GM18520 (cell line): ENCODE results near the gene CDK14.

Experiments
- ATAC-seq: cut with Tn5 transposase; IDR thresholded peaks from one replicate; pipeline ENCODE4 v1.9.1; 2021; ENCODE audit not compliant: unreplicated experiment

The CDK14 gene

GRCh38 chr7:90984692-90985091 is 388.6 kb downstream of the CDK14 start:
- no peak for ATAC-seq

- no peak for ATAC-seq
Measured at GRCh38 chr7:90988516-90988915, 392.4 kb downstream of the CDK14 start.

- ATAC-seq, result no peak
Measured at GRCh38 chr7:90988996-90989765, 393.1 kb downstream of the CDK14 start.

GRCh38 chr7:90994121-90994520 is 398.0 kb downstream of the CDK14 start:
- no peak for ATAC-seq

- ATAC-seq, result no peak
Measured at GRCh38 chr7:90994601-90995000, 398.5 kb downstream of the CDK14 start.

- no peak for ATAC-seq
Measured at GRCh38 chr7:90995996-90996395, 399.9 kb downstream of the CDK14 start.

GRCh38 chr7:90999989-91000979 is 404.2 kb downstream of the CDK14 start:
- no peak for ATAC-seq

GRCh38 chr7:91005024-91005423 is 408.9 kb downstream of the CDK14 start:
- no peak for ATAC-seq

- ATAC-seq, result no peak
Measured at GRCh38 chr7:91005841-91006240, 409.7 kb downstream of the CDK14 start.

- no peak for ATAC-seq
Measured at GRCh38 chr7:91007371-91007770, 411.2 kb downstream of the CDK14 start.

- ATAC-seq, result no peak
Measured at GRCh38 chr7:91013078-91013477, 417.0 kb downstream of the CDK14 start.

GRCh38 chr7:91019686-91020385 is 423.7 kb downstream of the CDK14 start:
- no peak for ATAC-seq

- ATAC-seq, result no peak
Measured at GRCh38 chr7:91020636-91021385, 424.7 kb downstream of the CDK14 start.

GRCh38 chr7:91021956-91022355 is 425.8 kb downstream of the CDK14 start:
- ATAC-seq, result no peak

- no peak for ATAC-seq
Measured at GRCh38 chr7:91025906-91026390, 429.8 kb downstream of the CDK14 start.

GRCh38 chr7:91029688-91030087 is 433.6 kb downstream of the CDK14 start:
- no peak for ATAC-seq

GRCh38 chr7:91030680-91031380 is 434.7 kb downstream of the CDK14 start:
- ATAC-seq, result no peak

- ATAC-seq, result no peak
Measured at GRCh38 chr7:91031757-91032156, 435.6 kb downstream of the CDK14 start.

- ATAC-seq, result no peak
Measured at GRCh38 chr7:91033574-91033973, 437.5 kb downstream of the CDK14 start.
